SK-N-MC (cell line): Measurements from ENCODE around the gene MPLKIP.
A peak's percentile ranks its signal among the peaks of the same experiment; 100 is the strongest.

Source experiments
- DNase-seq: peaks from one replicate; pipeline ENCODE4 v3.0.0-alpha.2; 2011; ENCODE audit warnings: low read depth, low spot score
- H3K27ac ChIP-seq: fragments of 200-600 bp; sonication (generic); 2 replicates; pipeline ENCODE4 v1.5.1; 2016; ENCODE audit warnings: mixed run types
- H3K36me3 ChIP-seq: fragments of 200-600 bp; sonication (generic); 2 replicates; pipeline ENCODE4 v1.6.1; 2017; ENCODE audit warnings: antibody characterized with exemption, low read length, mixed read lengths; ENCODE audit not compliant: insufficient read depth
- H3K4me3 ChIP-seq: fragments of 200-600 bp; sonication (generic); 2 replicates; pipeline ENCODE4 v1.5.1; 2016
- H3K9ac ChIP-seq: fragments of 200-600 bp; sonication (generic); 2 replicates; pipeline ENCODE4 v1.8.0; 2017; ENCODE audit warnings: mixed run types, mixed read lengths; ENCODE audit not compliant: insufficient read length
- H3K9me3 ChIP-seq: fragments of 200-600 bp; sonication (generic); 2 replicates; pipeline ENCODE4 v1.6.1; 2017; ENCODE audit warnings: low read depth, mild to moderate bottlenecking, antibody characterized with exemption, low read length, moderate library complexity, mixed read lengths
- EZH2 ChIP-seq: fragments of 200-600 bp; sonication (generic); IDR thresholded peaks from one replicate; pipeline ENCODE4 v1.6.1; 2017; ENCODE audit warnings: antibody characterized with exemption
- FOXP2 ChIP-seq: optimal IDR thresholded peaks from 2 replicates; pipeline ENCODE3; 2011; ENCODE audit warnings: mild to moderate bottlenecking, moderate library complexity; ENCODE audit not compliant: insufficient read depth; ENCODE audit errors: extremely low read length, control extremely low read depth
- POLR2AphosphoS5 ChIP-seq: IDR thresholded peaks from 2 replicates; pipeline ENCODE4 v1.6.1; 2012; ENCODE audit warnings: mild to moderate bottlenecking, low read depth, low read length, borderline replicate concordance

Gene MPLKIP

DNA sequence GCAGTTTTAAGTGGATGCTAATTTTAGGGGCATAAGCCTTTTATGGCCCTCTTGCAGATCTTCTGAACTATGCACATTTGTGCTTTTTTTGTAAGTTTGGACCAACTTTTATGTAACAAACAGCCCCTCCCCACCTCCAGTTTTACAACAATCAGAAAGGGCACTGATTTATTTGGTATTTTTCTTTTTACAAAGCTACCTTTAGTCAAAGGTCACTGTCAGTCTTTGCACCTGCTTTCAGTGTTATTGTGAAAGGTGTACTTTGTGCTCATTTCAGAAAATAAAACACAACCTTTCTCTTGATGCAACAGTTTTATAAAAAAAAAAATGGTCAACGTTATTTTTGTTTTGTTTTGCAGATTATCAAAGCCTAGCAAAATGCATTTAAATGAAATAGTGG lies 39.2 kb downstream of the MPLKIP start:
- no peak overlapping the region for H3K4me3 ChIP-seq

DNA sequence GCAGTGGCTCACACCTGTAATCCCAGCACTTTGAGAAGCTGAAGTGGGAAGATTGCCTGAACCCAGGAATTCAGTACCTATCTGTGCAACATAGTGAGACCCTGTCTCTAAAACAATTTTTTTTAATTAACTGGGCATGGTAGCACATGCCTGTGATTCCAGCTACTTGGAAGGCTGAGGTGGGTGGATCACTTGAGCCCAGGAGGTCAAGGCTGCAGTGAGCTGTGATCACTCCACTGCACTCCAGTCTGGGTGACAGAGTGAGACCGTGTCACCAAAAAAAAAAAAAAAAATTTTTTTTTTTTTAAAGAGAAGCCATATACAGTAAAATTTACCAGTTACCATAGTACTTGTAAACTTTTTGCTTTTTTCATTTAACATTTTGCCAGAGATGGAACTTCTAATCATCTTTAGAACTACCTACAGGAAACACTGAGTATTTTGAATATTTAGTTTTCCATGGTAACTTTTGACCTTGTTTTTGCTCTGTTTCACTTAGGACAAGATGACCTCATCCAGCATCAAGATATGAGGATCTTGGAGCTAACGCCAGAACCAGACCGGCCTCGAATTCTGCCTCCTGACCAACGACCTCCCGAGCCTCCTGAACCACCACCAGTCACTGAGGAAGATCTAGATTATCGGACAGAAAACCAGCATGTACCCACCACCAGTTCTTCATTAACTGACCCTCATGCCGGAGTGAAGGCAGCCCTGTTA lies 40.6 kb downstream of the MPLKIP start:
- DNase-seq = no peak
- TF ChIP-seq EZH2 (no peak), FOXP2 (no peak), POLR2AphosphoS5 (no peak)
- Histone ChIP-seq H3K36me3 (peaks cover 58% of the 10 kb centered on the region), H3K4me3 (no peak overlapping the region), H3K27ac (no peak overlapping the region), H3K9ac (no peak overlapping the region), H3K9me3 (no peaks in the 10 kb centered on the region)

More for the DNA sequence above, 39.2 kb downstream of the MPLKIP start:
- H3K9me3 ChIP-seq = no peaks in the 10 kb centered on the region
- H3K27ac ChIP-seq = no peak overlapping the region
- TF ChIP-seq FOXP2 (no peak), POLR2AphosphoS5 (no peak), EZH2 (no peak)
- no peak overlapping the region for H3K9ac ChIP-seq
- H3K36me3 ChIP-seq = peaks cover 48% of the 10 kb centered on the region
- no peak for DNase-seq

DNA sequence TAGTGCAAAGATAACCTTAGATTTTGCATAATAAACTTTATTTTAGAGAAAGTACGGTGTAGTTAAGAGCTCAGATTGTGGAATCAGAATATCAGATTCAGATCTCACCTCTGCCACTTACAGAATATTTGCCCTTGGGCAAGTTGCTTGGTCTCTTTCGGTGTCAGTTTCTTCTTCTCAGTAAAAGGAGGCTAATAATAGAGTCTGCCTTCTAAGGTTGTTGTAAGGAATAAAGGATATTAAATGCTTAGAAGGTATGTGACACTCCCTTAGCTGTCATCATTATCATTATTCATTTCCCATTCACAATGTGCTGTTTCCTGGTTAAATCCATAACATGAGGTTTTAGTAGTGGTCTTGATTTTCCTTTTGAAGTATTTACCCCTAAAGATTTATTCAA lies 42.2 kb downstream of the MPLKIP start:
- peak overlapping the region; percentile 33 for H3K9ac ChIP-seq
- TF ChIP-seq EZH2 = no peak
- no peak for TF ChIP-seq POLR2AphosphoS5
- TF ChIP-seq FOXP2 = no peak
- peaks cover 69% of the 10 kb centered on the region for H3K36me3 ChIP-seq
- no peak for DNase-seq
- H3K9me3 ChIP-seq = no peaks in the 10 kb centered on the region
- H3K4me3 ChIP-seq = peak overlapping the region; percentile 34
- H3K27ac ChIP-seq = peak overlapping the region; percentile 73

DNA sequence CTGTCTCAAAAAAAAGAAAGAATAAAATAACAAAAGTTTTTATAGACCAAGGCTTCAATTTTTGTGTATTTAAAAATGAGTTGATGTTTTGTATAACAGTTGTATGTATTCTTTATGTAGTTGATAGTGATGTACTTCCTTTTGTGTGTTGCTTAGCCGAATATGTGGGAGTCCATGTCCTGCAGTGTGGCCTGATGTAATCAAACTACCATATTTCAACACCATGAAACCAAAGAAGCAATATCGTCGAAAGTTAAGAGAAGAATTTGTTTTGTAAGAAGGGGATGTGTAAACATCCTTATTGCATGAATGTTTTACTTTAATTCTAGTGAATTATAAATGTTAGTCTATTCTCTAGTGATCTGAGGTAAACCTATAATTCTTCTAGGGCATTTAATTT lies 56.6 kb downstream of the MPLKIP start:
- DNase-seq = no peak
- no peak for TF ChIP-seq EZH2
- TF ChIP-seq FOXP2 = no peak
- no peak for TF ChIP-seq POLR2AphosphoS5
- H3K9me3 ChIP-seq = no peaks in the 10 kb centered on the region
- H3K27ac ChIP-seq = peak overlapping the region; percentile 15; the same call in 1 of the 2 replicates
- H3K36me3 ChIP-seq = peaks cover 19% of the 10 kb centered on the region
- H3K4me3 ChIP-seq = no peak overlapping the region
- H3K9ac ChIP-seq = no peak overlapping the region
